Mammary epithelial cell (primary cell): Measurements from ENCODE around the gene PRR5.

Source experiments
- CTCF ChIP-seq, 2 donors: IDR thresholded peaks in 1 of 2; conservative IDR thresholded peaks in 1 of 2; 2 replicates each; pipeline ENCODE4 v1.5.1; 2011 to 2012; ENCODE audit warnings: inconsistent platforms in 2 of 2, low read length in 2 of 2, mild to moderate bottlenecking in 2 of 2, control low read depth in 1 of 2, low read depth in 1 of 2; ENCODE audit not compliant: insufficient read depth in 1 of 2; ENCODE audit errors: extremely low read depth in 1 of 2
- EZH2 ChIP-seq: IDR thresholded peaks from 2 replicates; pipeline ENCODE4 v1.6.1; 2012; ENCODE audit warnings: low read length, inconsistent platforms, borderline replicate concordance

GRCh38 chr22:44711690-44712555 is 9.9 kb downstream of the PRR5 start:
- no peak for TF ChIP-seq EZH2
- no peak for TF ChIP-seq CTCF (conservative IDR thresholded peaks at IDR 0.05 in 1 of 2, IDR thresholded peaks at IDR 0.05 in 1 of 2; ENCODE audit: extremely low read depth in 1 of 2, insufficient read depth in 1 of 2, low read depth in 1 of 2, low read length in 2 of 2)
